BE2C (cell line): Measurements from ENCODE around the gene RPS6KC1.

Experiments
- DNase-seq: peaks from one replicate; pipeline ENCODE4 v3.0.0-alpha.2; 2020
- H3K27me3 ChIP-seq: fragments of 250-450 bp; sonication (Bioruptor Pico); 2 replicates; pipeline ENCODE4 v1.5.1; 2020; ENCODE audit warnings: mild to moderate bottlenecking
- H3K36me3 ChIP-seq: fragments of 250-450 bp; sonication (Bioruptor Pico); 2 replicates; pipeline ENCODE4 v1.5.1; 2020; ENCODE audit warnings: mild to moderate bottlenecking
- H3K4me1 ChIP-seq: fragments of 250-450 bp; sonication (Bioruptor Pico); 2 replicates; pipeline ENCODE4 v1.5.1; 2020
- H3K4me3 ChIP-seq: 2 replicates; pipeline ENCODE4 v1.5.1; 2011; ENCODE audit warnings: low read depth, low read length
- H3K9me3 ChIP-seq: fragments of 250-450 bp; sonication (Bioruptor Pico); 2 replicates; pipeline ENCODE4 v1.5.1; 2020
- TF ChIP-seq, protein P1 (sequence below): IDR thresholded peaks from 2 replicates; pipeline ENCODE4 v1.5.1; 2012; ENCODE audit warnings: mild to moderate bottlenecking, low read depth, low read length

Gene RPS6KC1

DNA sequence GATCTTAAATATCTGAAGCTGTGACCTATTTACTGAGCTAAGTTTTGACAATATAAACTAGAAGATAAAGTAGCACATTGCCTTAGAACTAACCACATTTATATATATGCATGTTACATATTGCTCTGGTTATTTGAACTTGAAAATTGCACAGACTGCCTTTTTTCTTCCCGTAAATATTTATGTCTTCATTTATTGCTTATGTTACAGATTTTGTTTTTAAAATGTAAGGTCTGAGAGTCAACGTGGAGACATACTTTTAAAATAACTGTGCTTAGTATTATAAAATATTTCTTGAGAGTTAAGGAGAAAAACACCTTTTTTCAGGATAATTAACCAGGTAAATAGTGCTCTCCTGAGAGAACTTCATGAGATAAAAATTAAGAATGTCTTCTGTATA is 3.1 kb downstream of the RPS6KC1 start:
- Histone ChIP-seq H3K4me1 (peaks cover 8% of the 10 kb centered on the region), H3K4me3 (no peak overlapping the region), H3K36me3 (no peaks in the 10 kb centered on the region), H3K9me3 (no peaks in the 10 kb centered on the region), H3K27me3 (no peaks in the 10 kb centered on the region)
- TF ChIP-seq, protein P1, sequence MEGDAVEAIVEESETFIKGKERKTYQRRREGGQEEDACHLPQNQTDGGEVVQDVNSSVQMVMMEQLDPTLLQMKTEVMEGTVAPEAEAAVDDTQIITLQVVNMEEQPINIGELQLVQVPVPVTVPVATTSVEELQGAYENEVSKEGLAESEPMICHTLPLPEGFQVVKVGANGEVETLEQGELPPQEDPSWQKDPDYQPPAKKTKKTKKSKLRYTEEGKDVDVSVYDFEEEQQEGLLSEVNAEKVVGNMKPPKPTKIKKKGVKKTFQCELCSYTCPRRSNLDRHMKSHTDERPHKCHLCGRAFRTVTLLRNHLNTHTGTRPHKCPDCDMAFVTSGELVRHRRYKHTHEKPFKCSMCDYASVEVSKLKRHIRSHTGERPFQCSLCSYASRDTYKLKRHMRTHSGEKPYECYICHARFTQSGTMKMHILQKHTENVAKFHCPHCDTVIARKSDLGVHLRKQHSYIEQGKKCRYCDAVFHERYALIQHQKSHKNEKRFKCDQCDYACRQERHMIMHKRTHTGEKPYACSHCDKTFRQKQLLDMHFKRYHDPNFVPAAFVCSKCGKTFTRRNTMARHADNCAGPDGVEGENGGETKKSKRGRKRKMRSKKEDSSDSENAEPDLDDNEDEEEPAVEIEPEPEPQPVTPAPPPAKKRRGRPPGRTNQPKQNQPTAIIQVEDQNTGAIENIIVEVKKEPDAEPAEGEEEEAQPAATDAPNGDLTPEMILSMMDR, result no peak
- no peak for DNase-seq

DNA sequence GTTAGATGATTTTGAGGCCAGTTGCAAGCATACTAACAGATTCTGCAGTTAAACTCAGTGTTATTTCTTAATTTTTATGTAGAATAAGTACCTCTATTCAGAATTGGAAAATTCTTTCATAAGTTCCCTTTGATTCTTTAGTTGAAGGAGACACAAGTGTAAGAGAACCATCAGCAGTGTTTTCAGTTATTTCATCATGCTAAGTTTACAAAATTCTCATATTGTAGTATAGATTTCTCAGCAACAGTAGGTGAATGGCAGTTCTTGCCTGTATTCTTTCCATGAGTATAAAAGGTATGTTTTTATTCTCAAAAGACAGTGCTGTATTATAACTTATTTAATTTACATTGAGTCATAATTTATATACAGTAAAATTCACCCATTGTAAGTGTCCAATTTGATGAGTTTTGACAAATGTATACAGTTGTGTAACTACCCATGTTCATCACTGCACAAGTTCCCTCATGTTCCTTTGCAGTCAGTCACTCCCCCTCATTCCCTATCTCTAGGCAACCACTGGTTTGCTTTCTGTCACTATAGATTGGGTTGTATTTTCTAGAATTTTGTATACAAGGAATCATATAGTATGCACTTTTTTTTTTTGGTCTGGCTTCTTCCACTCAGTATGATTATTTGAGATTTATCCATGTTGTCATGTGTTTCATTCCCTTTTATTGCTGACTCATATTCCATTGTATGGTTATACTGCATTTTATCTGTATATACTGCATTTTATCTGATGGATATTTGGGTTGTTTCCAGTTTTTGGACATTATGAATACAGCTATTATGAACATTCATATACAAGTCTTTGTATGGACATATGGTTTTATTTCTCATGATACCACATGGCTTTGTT is 3.9 kb downstream of the RPS6KC1 start:
- H3K4me1 ChIP-seq, result peaks cover 8% of the 10 kb centered on the region
- no peaks in the 10 kb centered on the region for H3K27me3 ChIP-seq
- DNase-seq, result no peak
- no peaks in the 10 kb centered on the region for H3K9me3 ChIP-seq
- H3K4me3 ChIP-seq, result no peak overlapping the region
- H3K36me3 ChIP-seq, result no peaks in the 10 kb centered on the region
- TF ChIP-seq, protein P1, result no peak

DNA sequence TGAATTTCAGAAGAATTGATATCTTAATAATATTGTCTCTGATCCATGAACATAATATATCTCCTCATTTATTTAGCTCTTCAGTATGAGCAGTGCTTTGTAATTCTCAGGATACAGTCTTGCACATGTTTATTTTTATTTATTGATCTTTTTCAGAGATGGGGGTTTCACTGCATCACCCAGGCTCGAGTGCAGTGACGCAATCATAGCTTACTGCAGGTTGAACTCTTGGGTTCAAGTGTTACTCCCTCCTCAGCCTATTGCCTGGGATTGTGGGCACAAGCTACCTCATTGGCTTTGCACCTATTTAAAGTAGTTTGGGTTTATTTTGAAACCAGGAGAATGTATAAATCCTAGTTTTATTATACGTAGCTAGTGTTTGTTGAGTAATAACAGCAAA is 4.7 kb downstream of the RPS6KC1 start:
- Histone ChIP-seq H3K9me3 (no peaks in the 10 kb centered on the region), H3K36me3 (no peaks in the 10 kb centered on the region), H3K4me3 (no peak overlapping the region), H3K4me1 (peaks cover 5% of the 10 kb centered on the region; the same call in 1 of the 2 replicates), H3K27me3 (no peaks in the 10 kb centered on the region)
- TF ChIP-seq, protein P1, result no peak
- no peak for DNase-seq

DNA sequence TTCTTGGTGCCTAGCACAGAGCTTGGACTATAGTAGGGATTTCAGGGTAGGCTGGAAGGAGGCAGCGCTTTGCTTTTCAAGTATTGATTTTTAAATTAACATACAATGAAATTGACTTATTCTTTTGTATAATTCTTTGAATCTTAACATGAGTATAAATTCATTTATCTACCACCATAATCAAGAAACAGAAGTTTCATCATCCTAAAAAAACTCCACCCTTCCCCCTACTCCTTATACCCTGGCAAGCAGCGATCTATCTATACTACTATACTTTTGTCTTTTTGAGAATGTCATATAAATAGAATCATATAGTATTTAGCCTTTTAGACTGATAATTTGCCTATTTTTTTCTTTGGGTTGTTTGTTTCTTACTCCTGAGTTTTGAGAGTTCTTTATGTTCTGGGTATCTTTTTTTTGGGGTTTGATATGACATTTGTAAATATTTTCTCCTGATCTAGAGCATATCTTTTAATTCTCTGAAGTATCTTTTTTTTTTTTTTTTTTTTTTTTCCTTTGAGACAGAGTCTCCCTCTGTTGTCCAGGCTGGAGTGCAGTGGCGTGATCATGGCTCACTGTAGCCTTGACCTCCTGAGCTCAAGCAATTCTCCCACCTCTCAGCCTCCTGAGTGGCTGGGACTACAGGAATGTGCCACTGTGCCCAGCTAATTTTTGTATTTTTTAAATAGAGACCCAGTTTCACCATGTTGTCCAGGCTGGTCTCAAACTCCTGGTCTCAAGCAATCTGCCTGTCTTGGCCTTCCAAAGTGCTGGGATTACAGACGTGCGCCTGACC is 6.4 kb downstream of the RPS6KC1 start:
- H3K9me3 ChIP-seq, result no peaks in the 10 kb centered on the region
- TF ChIP-seq, protein P1, result no peak
- no peak overlapping the region for H3K4me3 ChIP-seq
- no peaks in the 10 kb centered on the region for H3K27me3 ChIP-seq
- DNase-seq, result no peak
- H3K4me1 ChIP-seq, result peaks cover 11% of the 10 kb centered on the region; the same call in 1 of the 2 replicates
- no peaks in the 10 kb centered on the region for H3K36me3 ChIP-seq

DNA sequence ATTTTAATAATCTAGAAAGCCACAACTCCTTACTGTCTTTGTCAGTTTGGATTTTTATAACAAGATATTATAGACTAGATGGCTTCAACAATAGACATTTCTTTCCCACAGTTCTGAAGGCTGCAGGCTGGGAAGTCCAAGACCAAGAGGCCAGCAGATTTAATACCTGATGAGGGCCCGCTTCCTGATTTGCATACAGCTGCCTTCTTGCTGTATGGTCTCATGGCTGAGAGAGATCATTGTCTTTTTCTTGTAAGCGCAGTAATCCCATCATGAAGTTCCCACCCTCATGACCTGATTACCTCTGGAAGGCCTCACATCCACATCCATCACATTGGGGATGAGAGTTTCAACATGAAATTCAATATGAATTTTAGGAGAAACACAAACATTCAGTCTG is 9.8 kb downstream of the RPS6KC1 start:
- H3K9me3 ChIP-seq, result no peaks in the 10 kb centered on the region
- peaks cover 11% of the 10 kb centered on the region; the same call in 1 of the 2 replicates for H3K4me1 ChIP-seq
- peak; percentile 63 for DNase-seq
- H3K4me3 ChIP-seq, result no peak overlapping the region
- no peaks in the 10 kb centered on the region for H3K27me3 ChIP-seq
- no peaks in the 10 kb centered on the region for H3K36me3 ChIP-seq
- TF ChIP-seq, protein P1, result no peak
